CD4-positive, alpha-beta T cell treated with Interleukin-4 for 1 hour (primary cell): ENCODE results near the gene PBX1.

ENCODE experiments used
- DNase-seq, 2 donors: peaks; one replicate each; pipeline ENCODE4 v3.0.0-alpha.2; 2020 to 2022

Gene PBX1

GRCh38 chr1:164704954-164705353 lies 146.0 kb downstream of the PBX1 start:
- DNase-seq = no peak

- DNase-seq = no peak
Observed at GRCh38 chr1:164706606-164706987, 147.6 kb downstream of the PBX1 start.

- DNase-seq = no peak
Observed at GRCh38 chr1:164707868-164708331, 148.9 kb downstream of the PBX1 start.

DNA sequence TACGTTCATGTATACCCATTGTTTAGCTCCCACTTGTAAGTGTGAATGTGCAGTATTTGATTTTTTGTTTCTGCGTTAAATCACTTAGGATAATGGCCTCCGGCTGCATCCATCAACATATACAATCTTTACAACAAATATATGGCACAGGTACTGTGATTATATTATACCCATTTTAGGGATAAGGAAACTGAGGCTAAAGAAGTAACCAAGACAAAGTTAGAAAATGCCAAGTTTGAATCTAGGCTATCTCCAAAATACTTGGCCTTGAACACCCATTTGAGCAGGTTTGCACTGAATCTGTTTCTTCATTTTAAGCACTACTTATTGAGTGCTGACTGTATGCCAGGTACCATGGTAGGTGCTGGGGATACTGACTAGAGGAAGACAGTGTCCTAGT lies 149.6 kb downstream of the PBX1 start:
- no peak for DNase-seq

- peak in 1 of 2 donors; percentile 43 for DNase-seq
Observed at GRCh38 chr1:164709126-164709525, 150.1 kb downstream of the PBX1 start.

- no peak for DNase-seq
Observed at GRCh38 chr1:164709541-164710278, 150.7 kb downstream of the PBX1 start.

- DNase-seq = no peak
Observed at GRCh38 chr1:164712131-164713036, 153.4 kb downstream of the PBX1 start.

DNA sequence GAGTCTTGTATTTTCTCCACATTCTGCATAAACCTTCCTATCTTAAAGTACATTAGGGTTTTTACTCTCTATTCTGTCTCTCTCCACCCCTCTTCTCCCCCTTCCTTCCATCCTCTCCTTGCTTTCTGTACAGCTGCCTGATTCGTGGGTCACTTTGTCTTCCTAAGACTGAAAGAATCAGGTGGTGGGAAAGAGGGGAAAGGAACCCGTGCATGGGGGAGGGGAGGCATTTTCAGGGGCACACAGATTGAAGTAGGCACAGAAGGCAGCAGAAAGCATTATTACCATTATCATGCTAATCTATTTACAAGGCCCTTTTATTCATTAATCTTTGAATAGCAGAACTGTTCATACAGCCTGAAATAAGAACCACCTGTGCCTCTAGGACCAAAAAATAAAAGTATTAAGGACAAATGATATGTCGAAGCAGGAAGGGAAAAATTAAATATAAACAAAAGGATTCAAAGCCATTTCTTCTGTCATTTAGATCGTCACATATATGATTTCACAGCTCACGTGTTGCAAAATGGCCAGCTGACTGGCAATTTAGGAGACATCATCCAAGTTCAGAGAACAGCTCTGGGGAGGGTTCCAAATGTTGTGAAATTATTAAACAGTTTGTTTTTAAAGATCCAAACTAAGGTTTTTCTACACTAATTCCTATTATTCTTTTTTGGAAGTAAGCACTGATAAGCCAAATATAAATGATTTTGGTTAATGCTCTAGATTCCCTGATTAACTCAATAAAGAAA lies 154.6 kb downstream of the PBX1 start:
- no peak for DNase-seq

DNA sequence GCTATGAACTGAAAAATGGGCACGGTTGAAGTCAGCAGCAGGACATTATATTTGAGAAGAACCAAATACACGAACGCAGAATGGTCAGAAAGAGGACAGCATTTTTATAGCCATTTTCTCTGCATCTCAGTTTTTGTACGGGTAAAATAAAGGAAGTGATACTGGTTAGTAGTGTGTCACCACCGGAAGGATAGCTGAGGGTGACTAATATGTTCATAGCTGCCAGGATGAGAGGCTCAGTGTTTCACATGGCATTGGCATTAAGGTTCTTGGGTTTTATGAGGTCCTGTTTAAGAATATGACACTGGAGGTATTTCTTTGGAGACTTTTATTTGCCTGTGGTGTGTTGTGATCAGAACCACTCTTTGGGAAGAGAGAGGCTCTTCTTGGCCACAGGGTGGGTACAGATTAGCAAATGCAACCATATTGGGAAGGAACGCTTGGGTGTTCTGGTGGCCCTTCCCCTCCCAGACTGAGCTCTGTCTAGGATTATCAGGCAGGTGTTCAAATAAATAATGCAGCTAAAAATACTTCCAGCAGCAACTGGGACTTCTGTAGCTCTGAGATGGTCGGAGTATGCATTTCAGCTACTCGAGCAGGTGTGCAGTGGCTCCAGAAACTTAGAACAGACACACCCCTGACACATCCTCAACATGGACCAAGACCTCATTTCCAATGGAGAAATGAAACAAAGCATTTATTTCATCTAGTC lies 158.2 kb downstream of the PBX1 start:
- DNase-seq = peak; percentile 13 to 35

GRCh38 chr1:164718821-164719220 lies 159.8 kb downstream of the PBX1 start:
- DNase-seq = no peak

DNA sequence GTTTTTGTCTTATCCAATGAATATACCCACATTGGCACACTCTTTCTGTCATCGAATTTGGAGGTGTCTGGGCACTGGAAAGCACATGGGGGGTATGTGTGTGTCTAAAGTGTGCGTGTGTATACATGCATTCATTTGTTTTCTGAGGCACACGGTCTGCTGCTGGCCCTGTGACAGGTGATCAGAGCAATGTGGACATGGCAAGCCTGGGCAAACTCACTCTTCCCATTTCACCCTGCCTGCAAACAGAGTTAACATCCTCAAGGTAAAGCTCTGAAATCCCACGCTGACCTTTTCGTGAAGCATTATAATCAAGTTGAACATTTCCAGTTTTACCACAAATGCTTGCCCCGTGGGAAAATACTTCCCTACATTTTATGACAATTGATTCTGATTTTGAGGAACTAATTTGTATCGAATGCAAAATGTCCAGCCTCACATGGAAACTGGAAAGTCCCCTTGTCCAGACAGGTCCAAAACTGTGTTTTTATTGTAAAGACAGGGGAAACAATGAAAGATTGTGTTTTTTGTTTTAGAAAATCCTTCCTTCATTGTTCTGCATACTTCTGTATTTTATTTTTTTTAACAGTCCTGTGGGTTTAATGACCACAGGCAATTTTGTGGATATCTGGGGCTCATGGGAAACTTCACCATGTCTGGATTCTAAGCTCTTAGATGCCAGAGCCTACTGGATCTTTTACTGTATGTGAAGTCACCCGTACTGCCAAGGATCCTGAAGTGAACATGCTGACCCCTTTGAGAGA lies 160.9 kb downstream of the PBX1 start:
- DNase-seq = no peak

GRCh38 chr1:164720440-164721227 lies 161.7 kb downstream of the PBX1 start:
- DNase-seq = no peak

GRCh38 chr1:164721228-164721496 lies 162.2 kb downstream of the PBX1 start:
- no peak for DNase-seq

DNA sequence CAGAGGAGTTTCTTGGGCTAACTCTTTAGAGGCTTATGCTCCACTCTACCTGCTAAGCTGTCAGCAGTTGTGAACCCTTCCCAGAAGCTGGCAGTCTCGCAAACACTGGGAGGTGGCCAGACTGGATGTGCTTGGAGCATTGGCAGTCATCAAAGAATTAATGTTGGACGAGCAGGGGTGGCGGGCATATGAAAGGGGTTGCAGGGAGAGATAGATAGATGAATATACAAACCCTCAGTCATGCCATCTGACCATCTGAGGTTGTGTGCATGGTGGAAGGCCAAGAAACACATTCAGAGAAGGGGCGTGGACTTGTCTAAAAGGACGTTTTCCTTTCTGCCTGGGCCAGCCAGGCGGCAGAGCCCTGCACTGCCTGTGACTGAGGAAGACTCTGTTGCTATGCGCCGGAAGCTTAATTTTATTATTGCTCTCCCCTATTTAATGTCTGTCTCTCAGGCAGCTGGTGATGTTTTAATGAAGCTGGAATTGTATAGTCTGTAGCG lies 164.4 kb downstream of the PBX1 start:
- DNase-seq = no peak

- no peak for DNase-seq
Observed at GRCh38 chr1:164725401-164725800, 166.4 kb downstream of the PBX1 start.

GRCh38 chr1:164726235-164726634 lies 167.3 kb downstream of the PBX1 start:
- no peak for DNase-seq

DNA sequence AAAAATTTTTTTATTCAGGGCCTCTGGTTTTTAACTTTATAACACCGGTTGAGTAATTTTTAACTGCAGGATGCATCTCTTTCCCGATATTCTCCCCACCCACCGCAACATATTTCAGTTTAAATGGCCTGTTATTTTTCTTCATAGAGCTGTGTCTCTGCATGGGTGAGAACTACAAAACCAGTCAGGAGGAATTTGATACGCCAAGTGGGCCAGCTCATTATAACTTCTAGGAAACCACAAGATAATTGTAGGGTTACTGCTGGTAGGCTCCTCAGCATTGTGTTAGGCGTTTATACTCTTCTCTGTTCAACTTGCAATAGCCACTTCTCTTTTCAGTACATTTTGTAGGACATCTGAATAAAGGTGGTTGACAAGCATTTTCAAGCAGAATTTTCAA lies 169.7 kb downstream of the PBX1 start:
- DNase-seq = no peak

DNA sequence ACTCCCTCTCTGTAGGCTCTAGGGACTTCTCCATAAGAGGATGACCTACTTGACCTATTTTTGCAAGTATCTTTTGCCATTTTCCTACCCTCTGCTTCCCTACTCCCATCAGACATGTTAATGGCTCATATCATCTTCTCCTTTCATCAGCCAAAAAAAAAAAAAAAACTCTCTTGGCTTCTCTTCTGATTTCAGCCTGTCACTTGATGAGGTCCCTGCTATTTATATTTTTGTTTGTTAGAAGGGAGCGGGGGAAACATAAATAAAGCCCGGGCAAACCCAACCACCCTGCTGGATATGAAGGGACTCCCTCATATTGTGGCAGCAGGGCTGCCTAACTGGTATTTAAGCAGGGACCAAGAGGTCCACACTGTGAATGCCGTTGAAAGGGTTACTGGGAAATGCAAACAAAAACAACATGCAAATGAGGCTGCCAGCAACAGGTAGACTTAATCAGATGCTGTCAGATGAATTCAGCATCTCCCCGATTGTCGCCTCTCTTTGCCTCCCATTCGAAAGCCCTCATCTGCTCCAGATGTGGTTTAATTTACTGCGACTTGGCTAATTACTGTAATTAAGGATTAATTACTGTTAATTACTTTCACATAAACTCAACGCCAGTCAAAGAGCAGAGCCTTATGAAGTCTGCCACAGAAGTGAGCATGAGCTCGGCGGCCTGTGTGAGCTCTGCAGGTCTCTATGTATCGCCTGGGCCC lies 172.3 kb downstream of the PBX1 start:
- DNase-seq = no peak

GRCh38 chr1:164733070-164733469 lies 174.1 kb downstream of the PBX1 start:
- no peak for DNase-seq

GRCh38 chr1:164733734-164734133 lies 174.8 kb downstream of the PBX1 start:
- DNase-seq = no peak
